GM13977 (cell line): Measurements from ENCODE around the gene TMEM258.
A peak's percentile ranks its signal among the peaks of the same experiment; 100 is the strongest.

Experiments used
- DNase-seq: peaks from one replicate; pipeline ENCODE4 v3.0.0; 2012; ENCODE audit warnings: low spot score
- in situ Hi-C: fragments of 300-500 bp; cut with MboI; formaldehyde crosslinking; loops from one replicate; pipeline ENCODE4 v1.12.0; 2022; ENCODE audit warnings: low sequenced_read_pairs, low pct_unique_long_range_greater_than_20kb, mixed read lengths, inconsistent platforms; ENCODE audit not compliant: unreplicated experiment
- TF ChIP-seq, protein P1 (sequence below): IDR thresholded peaks from 2 replicates; pipeline ENCODE4 v1.5.1; 2012; ENCODE audit warnings: mild to moderate bottlenecking, control low read depth; ENCODE audit not compliant: insufficient read depth; ENCODE audit errors: extremely low read depth, missing control alignments

The TMEM258 gene

DNA sequence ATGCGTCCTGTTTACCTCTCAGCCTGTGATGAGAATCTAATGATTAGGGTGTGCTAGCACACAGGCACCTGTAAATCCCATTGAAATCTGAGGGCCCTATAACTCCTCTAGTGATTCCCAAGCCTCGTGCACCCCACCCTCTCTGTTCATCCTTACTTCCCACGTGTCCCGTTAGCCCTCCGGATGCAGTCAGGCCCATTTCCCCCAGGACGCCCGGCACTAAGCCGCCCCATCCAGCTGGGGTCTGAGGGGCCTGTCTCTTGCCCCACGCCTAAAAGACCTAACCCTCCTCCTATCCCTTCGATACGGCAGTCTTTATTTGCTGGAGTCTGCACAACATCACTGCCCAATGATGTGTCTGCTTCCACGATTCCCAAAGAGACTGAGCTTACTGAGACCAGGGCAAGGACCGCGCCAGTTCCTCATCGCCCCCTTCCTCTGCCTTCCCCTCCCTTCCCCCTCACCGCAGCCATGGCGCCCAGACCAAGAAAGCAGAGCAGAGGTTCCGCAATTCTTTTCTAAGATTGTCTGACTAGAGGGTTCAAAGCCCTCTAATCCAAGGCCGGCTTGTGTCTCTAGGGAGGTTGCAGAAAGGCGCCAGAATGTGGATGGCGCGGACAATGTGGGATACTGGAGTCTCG, 34.7 kb upstream of the TMEM258 start:
- peak; percentile 52 for DNase-seq
- TF ChIP-seq, protein P1, sequence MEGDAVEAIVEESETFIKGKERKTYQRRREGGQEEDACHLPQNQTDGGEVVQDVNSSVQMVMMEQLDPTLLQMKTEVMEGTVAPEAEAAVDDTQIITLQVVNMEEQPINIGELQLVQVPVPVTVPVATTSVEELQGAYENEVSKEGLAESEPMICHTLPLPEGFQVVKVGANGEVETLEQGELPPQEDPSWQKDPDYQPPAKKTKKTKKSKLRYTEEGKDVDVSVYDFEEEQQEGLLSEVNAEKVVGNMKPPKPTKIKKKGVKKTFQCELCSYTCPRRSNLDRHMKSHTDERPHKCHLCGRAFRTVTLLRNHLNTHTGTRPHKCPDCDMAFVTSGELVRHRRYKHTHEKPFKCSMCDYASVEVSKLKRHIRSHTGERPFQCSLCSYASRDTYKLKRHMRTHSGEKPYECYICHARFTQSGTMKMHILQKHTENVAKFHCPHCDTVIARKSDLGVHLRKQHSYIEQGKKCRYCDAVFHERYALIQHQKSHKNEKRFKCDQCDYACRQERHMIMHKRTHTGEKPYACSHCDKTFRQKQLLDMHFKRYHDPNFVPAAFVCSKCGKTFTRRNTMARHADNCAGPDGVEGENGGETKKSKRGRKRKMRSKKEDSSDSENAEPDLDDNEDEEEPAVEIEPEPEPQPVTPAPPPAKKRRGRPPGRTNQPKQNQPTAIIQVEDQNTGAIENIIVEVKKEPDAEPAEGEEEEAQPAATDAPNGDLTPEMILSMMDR = no peak
- in situ Hi-C loops = no loop called here

DNA sequence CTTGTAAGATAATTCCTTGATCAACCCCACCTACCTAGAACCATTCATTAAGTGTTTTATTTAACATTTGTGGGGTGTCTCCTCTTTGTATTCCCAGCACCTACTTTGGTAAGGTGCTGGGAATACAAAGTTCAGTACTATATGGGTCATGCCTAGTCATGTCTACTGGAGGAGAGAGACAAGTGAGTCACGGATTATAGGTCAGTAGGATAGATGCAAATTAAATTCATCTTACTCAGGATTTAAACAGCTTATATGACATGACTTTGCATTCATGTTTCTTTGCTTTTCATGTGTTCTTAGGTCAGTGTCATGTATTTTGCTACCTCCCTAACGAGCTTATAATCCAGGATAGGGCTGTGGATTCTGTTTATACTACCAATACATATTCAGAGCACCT, 27.8 kb upstream of the TMEM258 start:
- TF ChIP-seq, protein P1 = no peak
- DNase-seq = no peak
- in situ Hi-C loops = no loop called here

DNA sequence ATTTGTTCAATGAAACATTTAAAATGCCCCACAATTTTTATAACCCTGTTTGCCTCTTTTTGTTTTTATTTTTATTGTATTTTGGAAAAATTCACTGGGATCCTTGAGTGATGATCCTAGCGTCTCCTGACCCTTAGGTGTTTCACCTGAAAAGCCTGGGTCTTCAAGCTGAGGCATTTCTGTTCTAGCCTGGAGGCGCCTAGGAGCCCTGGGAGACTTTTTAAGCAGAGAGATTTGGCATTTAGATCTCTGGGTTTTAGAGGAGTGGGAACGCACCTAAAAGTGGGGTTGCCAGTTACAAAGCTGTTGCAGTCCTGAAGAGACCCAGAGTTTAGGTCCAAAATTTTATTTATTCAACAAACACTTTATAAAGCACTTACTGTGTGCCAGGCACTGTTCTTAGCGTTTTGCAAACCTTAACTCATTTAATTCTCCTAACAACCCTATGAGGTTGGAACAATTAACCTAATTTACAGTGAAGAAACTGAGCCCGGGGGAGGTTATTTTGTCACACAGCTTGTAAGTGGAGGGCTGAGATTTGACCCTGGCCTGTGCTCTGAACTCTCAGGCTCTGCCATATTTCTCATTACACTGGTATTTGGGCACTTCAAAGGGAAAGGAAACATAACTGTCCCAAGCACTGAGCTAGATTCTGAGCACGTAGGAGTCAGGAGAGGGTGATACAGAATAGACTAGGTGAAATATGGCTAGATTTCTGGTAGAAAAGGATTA, 25.2 kb upstream of the TMEM258 start:
- TF ChIP-seq, protein P1 = no peak
- in situ Hi-C loops = no loop called here
- no peak for DNase-seq

DNA sequence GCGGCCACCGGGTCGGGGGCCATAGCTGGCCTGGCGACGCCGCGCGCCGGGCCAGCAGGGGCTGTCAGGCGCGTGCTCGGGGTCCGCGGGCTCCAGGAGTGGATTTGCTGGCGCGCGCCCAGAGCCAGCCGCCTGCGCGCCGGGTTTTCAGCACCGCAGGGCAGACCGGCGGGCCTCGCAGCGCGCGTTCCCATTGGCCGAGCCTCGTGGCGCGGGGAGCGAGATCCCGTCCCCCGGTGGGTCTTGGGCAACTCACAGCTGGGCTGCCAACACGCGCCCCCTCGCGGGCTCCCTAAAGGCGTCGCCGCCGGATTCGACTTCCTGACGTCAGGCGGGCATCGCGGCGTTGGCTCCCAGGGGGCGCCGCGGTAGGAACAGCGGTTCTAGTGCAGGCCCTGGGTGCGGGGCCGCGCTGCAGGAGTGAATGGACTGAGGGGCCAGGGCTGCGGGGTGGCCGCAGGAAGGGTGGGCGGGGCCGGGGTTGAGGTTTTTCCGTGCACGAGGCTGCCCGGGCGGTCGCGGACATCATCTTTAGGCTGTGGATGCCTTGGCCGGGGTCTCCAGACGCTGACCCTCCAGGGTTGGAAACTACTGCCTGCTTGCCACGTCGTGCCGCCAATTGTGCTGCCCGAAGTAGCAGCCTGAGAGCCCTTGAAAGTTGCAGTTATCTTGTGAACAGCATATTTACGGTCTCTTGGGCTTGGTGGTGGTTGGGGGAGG, 24.5 kb upstream of the TMEM258 start, which contains the start of gene FADS1:
Gene FADS1, minus strand, starts transcription at position 268 of the 720 bp plus-strand sequence. Its CDS starts 74 bp downstream, at position 194.
- TF ChIP-seq, protein P1 = peak; percentile 63
- in situ Hi-C loops = no loop called here
- peak; percentile 90 for DNase-seq

DNA sequence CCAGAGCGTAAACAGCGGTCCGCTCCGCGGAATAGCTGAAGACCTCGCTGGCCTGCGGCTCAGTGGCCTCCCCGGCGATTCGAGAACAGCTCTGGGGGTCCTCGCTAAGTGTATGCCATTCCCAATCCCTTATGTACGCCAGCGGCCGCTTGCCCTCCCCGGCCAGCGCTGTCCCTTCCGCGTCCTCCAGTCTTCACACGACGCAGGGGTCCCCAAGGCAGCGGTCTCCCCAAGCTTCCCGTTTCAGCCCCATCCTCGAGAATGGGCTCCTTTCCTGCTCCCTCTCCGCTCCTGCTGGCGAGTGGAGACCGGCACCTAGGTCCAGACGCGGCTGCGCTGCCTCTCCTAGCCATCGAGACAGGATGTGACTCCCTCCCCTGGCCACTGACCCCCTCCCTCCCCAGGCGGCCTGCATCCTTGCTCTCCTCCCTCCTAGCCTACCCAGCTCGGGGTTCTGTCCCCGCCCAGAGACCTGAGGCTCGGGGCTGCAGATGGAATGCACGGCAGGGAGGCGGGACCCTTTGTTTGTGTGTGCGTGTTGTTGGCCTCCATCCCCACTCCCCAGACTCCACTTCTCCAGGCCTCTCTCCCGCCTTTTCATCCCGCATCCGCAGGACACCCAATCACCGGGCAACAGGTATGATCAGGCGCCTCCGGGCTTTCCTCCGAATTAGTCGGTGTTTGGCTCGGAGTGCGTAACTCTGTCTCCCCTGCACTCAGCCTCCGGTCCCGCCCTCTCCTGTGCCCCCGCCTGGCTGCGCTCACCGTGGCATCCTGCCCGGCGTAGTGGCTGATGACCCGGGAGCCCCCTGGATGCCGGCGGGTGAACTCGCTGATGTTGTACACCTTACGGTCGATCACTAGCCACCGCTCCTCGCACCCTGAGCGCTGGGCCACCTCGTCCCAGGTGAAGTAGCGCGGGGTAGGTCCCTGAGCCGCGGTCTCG, 23.7 kb upstream of the TMEM258 start:
- in situ Hi-C loops = no loop called here
- DNase-seq = peak; percentile 74
- TF ChIP-seq, protein P1 = no peak
